A673 (cell line): Measurements from ENCODE around the gene SDCBP2. TPM values are rescaled to one million over a fixed set of nuclear protein-coding genes. Genes with fewer than 3 reads are reported as not detected.

Experiments
- Bru-seq: library from RNA; stranded (reverse); fragments of 400-500 nt; gene quantifications from one replicate; lab custom pipeline; 2021; lab: Mats Ljungman, UMichigan
- BruChase-seq, 2 experiments: library from RNA; stranded (reverse); fragments of 400-500 nt; gene quantifications; one replicate each; lab custom pipeline; 2021; lab: Mats Ljungman, UMichigan
- BruUV-seq: library from RNA; stranded (reverse); fragments of 400-500 nt; replicated peaks from 2 replicates; lab custom pipeline; 2021; lab: Mats Ljungman, UMichigan
- CTCF ChIA-PET: fragments of 300-600 bp; sonication (Branson Sonifier 250); formaldehyde crosslinking; loops from one replicate; lab custom pipeline; 2022; ENCODE audit warnings: antibody characterized with exemption; lab: Charles Lee
- POLR2A ChIA-PET: fragments of 300-600 bp; sonication (Branson Sonifier 250); formaldehyde crosslinking; loops from one replicate; lab custom pipeline; 2022; ENCODE audit warnings: antibody characterized with exemption; ENCODE audit not compliant: low non-redundant PET; lab: Charles Lee
- DNase-seq: peaks from one replicate; pipeline ENCODE4 v3.0.0-alpha.2; 2015; ENCODE audit warnings: low spot score
- H3K27ac ChIP-seq: fragments of 200-600 bp; sonication (generic); 2 replicates; pipeline ENCODE4 v1.5.1; 2016; ENCODE audit warnings: mixed run types, low read depth, mild to moderate bottlenecking, mixed read lengths, antibody characterized with exemption, low read length; ENCODE audit not compliant: poor library complexity, severe bottlenecking
- H3K27me3 ChIP-seq: fragments of 200-600 bp; sonication (generic); replicated peaks from 2 replicates; pipeline ENCODE4 v1.6.1; 2017; ENCODE audit warnings: mixed run types, low read depth, mild to moderate bottlenecking, mixed read lengths, antibody characterized with exemption, low read length; ENCODE audit not compliant: insufficient read depth, poor library complexity
- H3K36me3 ChIP-seq: fragments of 200-600 bp; sonication (generic); 2 replicates; pipeline ENCODE4 v1.6.1; 2016; ENCODE audit warnings: mixed run types, mild to moderate bottlenecking, mixed read lengths, antibody characterized with exemption, low read length; ENCODE audit not compliant: insufficient read depth, poor library complexity, severe bottlenecking
- H3K4me1 ChIP-seq: fragments of 200-600 bp; sonication (generic); 2 replicates; pipeline ENCODE4 v1.6.1; 2017; ENCODE audit warnings: mixed run types, mild to moderate bottlenecking, mixed read lengths, antibody characterized with exemption, low read length; ENCODE audit not compliant: insufficient read depth, poor library complexity, severe bottlenecking
- H3K4me3 ChIP-seq: fragments of 200-600 bp; sonication (generic); 2 replicates; pipeline ENCODE4 v1.5.1; 2016; ENCODE audit warnings: low read depth, mixed run types, mild to moderate bottlenecking, mixed read lengths, low read length; ENCODE audit not compliant: poor library complexity, severe bottlenecking
- H3K9me3 ChIP-seq: fragments of 200-600 bp; sonication (generic); 2 replicates; pipeline ENCODE4 v1.6.1; 2016; ENCODE audit warnings: mixed run types, low read depth, mild to moderate bottlenecking, mixed read lengths, antibody characterized with exemption, low read length; ENCODE audit not compliant: poor library complexity, severe bottlenecking
- EZH2 ChIP-seq: fragments of 200-600 bp; sonication (generic); IDR thresholded peaks from 2 replicates; pipeline ENCODE4 v1.6.1; 2017; ENCODE audit warnings: borderline replicate concordance, low read depth, mild to moderate bottlenecking, mixed read lengths, antibody characterized with exemption, low read length; ENCODE audit not compliant: poor library complexity, severe bottlenecking
- intact Hi-C: fragments of 100-400 bp; cut with micrococcal nuclease; formaldehyde crosslinking; loops from one replicate; pipeline ENCODE4 v1.10.0; 2022; ENCODE audit not compliant: unreplicated experiment
- long read RNA-seq: library from polyadenylated mRNA; stranded (forward); transcript quantifications from one replicate; pipeline ENCODE4 v2.0.0, GENCODE V29; 2022
- total RNA-seq: library from RNA; stranded (reverse); gene quantifications from 2 replicates; pipeline ENCODE4 v1.2.3, GENCODE V29; 2021
- TF ChIP-seq, protein P1 (sequence below): fragments of 300-800, 200-600 bp; sonication (generic); conservative IDR thresholded peaks from 2 replicates; pipeline ENCODE4 v1.5.1; 2017; ENCODE audit warnings: low read depth, mild to moderate bottlenecking, antibody characterized with exemption, low read length, moderate library complexity, mixed read lengths

Gene SDCBP2, protein sequence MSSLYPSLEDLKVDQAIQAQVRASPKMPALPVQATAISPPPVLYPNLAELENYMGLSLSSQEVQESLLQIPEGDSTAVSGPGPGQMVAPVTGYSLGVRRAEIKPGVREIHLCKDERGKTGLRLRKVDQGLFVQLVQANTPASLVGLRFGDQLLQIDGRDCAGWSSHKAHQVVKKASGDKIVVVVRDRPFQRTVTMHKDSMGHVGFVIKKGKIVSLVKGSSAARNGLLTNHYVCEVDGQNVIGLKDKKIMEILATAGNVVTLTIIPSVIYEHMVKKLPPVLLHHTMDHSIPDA
- 3.4 and 3.5 TPM in 2 replicates for total RNA-seq
- percentile 34 among the genes with signal in this experiment for Bru-seq, nascent RNA
- BruChase-seq, experiment 1, labeled RNA remaining after a 2-hour chase: percentile 52 among the genes with signal in this experiment
- BruChase-seq, experiment 2, labeled RNA remaining after a 6-hour chase: percentile 45 among the genes with signal in this experiment
- long read RNA-seq, partial matches to known transcripts: 0 of 7 reads
- long read RNA-seq, other reads (novel, unspliced or antisense): 7 of 7 reads

DNA sequence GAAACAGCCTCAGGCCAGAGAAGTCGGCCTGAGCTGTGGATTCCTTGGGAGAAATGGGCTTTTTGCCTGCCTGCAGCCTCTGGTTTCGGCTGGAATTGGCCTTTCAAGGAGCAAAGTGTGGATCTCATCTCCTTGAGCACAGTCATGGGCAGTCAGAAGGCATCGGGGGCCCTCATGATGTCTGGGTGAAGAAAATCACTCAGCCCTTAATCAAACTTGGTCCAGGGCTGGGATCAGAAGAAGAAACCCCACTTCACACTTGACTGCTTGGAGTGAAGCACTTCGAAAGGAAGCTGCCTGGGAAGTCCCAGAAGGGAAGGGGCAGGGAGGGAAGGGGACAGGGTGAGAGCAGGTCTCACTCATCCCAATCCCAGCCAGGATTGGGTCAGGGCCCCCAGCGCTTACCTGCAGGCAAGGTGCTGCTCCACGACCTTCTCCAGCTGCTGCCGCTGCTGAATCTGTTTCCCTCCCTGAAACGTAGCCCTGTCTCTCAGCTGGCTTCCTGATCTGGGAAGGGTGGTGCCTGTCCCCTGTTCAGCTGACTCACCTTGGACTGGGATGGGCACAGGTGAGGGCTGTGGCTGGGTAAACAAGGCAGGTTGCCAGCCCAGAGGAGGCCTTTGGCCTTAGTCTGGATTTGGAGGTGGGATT lies at the start of gene SDCBP2:
Gene SDCBP2, minus strand, starts transcription at position 460 of the 651 bp plus-strand sequence. CDS start 8,723 bp downstream, outside the sequence.
- TF ChIP-seq, protein P1, sequence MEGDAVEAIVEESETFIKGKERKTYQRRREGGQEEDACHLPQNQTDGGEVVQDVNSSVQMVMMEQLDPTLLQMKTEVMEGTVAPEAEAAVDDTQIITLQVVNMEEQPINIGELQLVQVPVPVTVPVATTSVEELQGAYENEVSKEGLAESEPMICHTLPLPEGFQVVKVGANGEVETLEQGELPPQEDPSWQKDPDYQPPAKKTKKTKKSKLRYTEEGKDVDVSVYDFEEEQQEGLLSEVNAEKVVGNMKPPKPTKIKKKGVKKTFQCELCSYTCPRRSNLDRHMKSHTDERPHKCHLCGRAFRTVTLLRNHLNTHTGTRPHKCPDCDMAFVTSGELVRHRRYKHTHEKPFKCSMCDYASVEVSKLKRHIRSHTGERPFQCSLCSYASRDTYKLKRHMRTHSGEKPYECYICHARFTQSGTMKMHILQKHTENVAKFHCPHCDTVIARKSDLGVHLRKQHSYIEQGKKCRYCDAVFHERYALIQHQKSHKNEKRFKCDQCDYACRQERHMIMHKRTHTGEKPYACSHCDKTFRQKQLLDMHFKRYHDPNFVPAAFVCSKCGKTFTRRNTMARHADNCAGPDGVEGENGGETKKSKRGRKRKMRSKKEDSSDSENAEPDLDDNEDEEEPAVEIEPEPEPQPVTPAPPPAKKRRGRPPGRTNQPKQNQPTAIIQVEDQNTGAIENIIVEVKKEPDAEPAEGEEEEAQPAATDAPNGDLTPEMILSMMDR: no peak
- TF ChIP-seq EZH2: no peak
- H3K27ac ChIP-seq: no peak within 1 kb of the TSS
- ChIA-PET POLR2A (interaction anchor here (0.5 kb wide), 1 partner anchor 485 kb away, joined by 3 read pairs; no protein-coding TSS in a partner anchor), CTCF (interaction anchor here (1.1 kb wide), 1 partner anchor 175 kb away, joined by 4 read pairs; no protein-coding TSS in a partner anchor)
- H3K9me3 ChIP-seq: no peaks in the 10 kb centered on the region
- peaks cover 16% of the 10 kb centered on the region for H3K36me3 ChIP-seq
- BruUV-seq: no TSS peak
- H3K4me1 ChIP-seq: peaks cover 29% of the 10 kb centered on the region
- H3K27me3 ChIP-seq: no peaks in the 10 kb centered on the region
- intact Hi-C loops: no loop called here
- no peak for DNase-seq
- no peak within 1 kb of the TSS for H3K4me3 ChIP-seq

DNA sequence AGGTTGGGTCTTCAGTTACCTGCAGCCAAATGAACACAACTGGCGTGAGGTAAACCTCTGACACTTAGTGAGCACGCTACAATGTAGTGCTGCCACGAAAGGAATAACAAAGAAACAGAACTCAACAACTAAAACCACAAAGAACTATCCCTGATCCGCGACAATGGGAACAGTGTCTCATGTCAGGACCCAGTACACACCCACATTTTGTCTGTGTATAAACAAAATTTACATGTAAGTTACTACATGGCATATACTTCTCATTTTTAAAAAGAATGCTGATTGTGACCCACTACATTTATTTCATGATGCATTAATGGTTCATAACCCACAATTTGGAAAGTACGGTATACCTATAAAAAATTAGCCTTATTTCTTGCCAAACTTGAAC lies 49.8 kb upstream of the SDCBP2 start:
- H3K27me3 ChIP-seq: no peaks in the 10 kb centered on the region
- no peak overlapping the region for H3K4me3 ChIP-seq
- no peaks in the 10 kb centered on the region for H3K9me3 ChIP-seq
- peaks cover 14% of the 10 kb centered on the region for H3K36me3 ChIP-seq
- POLR2A ChIA-PET: no interaction called here
- H3K4me1 ChIP-seq: peaks cover 15% of the 10 kb centered on the region
- CTCF ChIA-PET: no interaction called here
- no peak for DNase-seq
- TF ChIP-seq, protein P1: no peak
- TF ChIP-seq EZH2: no peak
- intact Hi-C loops: no loop called here
- no peak overlapping the region for H3K27ac ChIP-seq
- BruUV-seq: no TSS peak

DNA sequence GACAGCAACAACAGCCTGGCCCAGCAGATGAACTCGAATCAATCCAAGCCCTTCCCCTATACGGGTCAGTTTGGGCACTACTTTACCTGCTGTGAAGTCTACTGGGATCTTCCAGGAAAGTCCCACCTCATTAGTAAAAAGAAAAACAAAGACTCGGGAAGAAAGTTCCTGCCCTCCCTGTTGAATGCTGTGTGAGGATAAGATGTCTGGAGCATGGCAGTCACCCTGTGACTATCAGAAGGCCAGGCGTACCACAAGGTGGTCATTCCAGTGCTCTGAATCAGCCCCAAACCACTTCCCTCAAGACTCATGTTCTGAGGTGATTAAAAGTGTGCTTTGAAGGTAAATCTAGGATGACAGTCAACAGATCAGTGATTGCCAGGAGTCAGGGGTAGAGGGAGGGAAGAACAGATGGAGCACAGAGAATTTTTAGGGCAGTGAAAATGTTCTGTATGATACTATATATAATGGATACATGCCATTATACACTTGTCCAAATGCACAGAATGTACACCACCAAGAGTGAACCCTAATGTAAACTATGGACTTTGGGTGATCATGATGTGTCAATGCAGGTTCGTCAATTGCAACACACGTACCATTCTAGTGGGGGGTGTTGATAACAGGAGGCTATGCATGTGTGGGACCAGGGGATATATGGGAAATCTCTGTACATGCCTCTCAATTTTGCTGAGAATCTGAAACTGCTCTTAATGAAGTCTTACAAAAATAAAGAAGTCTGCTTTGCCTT lies 49.2 kb upstream of the SDCBP2 start:
- H3K9me3 ChIP-seq: no peaks in the 10 kb centered on the region
- peaks cover 20% of the 10 kb centered on the region for H3K36me3 ChIP-seq
- CTCF ChIA-PET: no interaction called here
- no TSS peak for BruUV-seq
- no peak for DNase-seq
- intact Hi-C loops: no loop called here
- H3K27me3 ChIP-seq: no peaks in the 10 kb centered on the region
- TF ChIP-seq, protein P1: no peak
- no peak for TF ChIP-seq EZH2
- H3K4me1 ChIP-seq: peaks cover 15% of the 10 kb centered on the region
- no peak overlapping the region for H3K4me3 ChIP-seq
- H3K27ac ChIP-seq: no peak overlapping the region
- POLR2A ChIA-PET: no interaction called here
